Stimulated activated CD4-positive, alpha-beta T cell treated with anti-CD3 and anti-CD28 coated beads, Interleukin-2, amount 100 ng/mL, for 4 hours (primary cell): Measurements from ENCODE around the gene ACTR2.
"Not testable (repeated sequence)": the region's sequence is repeated elsewhere in the genome, so short reads cannot be mapped to it uniquely, and the experiment has no call there.

ENCODE experiments used
- DNase-seq: peaks from one replicate; pipeline ENCODE4 v3.0.0-alpha.2; 2020; ENCODE audit warnings: low read depth

The ACTR2 gene

GRCh38 chr2:65227456-65228262 is at the start of gene ACTR2:
TSS of gene ACTR2 (plus strand) at chr2:65227831. CDS start at chr2:65227910, 79 bp downstream.
- DNase-seq = peak; percentile 91

- DNase-seq = no peak
Measured at GRCh38 chr2:65182570-65182969, 45.1 kb upstream of the ACTR2 start.

DNA sequence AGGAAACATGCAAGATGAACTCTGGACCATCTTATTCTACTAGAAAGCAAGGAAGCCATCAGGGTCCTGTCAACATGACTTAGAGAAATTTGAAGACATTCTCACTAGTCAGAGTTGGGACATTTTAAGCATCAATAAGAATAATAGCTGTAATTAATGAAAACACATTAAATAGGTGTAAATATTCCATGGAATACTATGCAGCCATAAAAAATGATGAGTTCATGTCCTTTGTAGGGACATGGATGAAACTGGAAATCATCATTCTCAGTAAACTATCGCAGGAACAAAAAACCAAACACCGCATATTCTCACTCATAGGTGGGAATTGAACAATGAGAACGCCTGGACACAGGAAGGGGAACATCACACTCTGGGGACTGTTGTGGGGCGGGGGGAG is 44.2 kb upstream of the ACTR2 start:
- not testable (repeated sequence) for DNase-seq

- no peak for DNase-seq
Measured at GRCh38 chr2:65185012-65185411, 42.6 kb upstream of the ACTR2 start.

- DNase-seq = no peak
Measured at GRCh38 chr2:65186093-65186868, 41.4 kb upstream of the ACTR2 start.

DNA sequence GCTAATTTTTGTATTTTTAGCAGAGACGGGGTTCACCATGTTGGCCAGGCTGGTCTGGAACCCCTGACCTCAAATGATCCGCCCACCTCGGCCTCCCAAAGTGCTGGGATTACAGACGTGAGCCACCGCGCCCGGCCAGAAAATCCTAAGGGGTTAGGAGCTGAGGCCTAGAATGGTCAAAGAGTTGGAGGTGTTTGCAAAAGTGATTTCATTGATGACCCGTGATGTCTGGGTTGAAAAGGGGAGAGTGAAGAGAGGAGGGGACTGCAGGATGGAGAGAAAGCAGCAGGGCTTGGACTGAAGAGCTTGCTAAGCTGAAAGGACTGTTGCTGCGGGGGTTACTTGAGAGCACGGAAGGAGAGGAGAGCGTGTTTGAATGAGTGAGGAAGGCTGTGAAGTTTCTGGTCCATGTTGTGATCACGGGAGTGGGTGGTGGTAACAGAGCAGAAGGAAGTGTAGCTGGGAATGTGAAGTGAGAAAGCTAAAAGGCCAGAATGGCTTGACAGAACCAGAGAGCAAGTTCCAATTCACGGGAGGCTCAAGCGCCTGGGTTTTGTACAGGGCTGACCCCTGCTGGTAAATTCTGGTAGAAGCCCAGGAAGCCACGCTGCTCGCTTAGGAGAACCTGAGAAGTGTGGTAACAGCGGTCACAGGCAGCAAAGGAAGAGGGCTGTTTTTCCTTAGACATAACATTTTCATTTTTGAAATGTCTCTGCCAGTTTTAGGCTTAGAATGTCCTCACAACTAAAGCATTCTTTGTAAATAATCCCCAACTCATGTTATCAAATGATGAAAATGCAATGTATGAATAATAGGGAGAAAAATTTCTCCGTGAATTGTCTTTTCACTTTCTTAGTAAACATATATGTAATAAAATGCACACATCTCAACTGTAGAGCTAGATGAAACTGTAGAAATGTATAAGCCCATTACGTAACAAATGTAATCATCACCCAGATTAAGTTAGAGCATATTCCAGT is 40.5 kb upstream of the ACTR2 start:
- DNase-seq = peak; percentile 36

DNA sequence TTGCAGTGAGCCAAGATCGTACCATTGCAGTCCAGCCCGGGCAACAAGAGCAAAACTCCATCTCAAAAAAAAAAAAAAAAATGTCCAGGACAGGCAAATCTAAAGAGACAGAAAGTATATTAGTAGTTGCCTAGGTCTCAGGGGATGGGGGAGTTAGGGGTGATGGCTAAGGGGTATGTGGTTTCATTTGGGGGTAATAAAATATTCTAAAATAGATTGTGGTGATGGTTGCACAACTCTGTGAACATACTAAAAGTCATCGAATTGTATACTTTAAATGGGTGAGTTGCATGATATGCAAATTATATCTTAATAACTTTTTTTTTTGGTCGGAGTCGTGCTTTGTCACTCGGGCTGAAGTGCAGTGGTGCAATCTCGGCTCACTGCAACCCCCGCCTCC is 34.2 kb upstream of the ACTR2 start:
- DNase-seq = no peak

DNA sequence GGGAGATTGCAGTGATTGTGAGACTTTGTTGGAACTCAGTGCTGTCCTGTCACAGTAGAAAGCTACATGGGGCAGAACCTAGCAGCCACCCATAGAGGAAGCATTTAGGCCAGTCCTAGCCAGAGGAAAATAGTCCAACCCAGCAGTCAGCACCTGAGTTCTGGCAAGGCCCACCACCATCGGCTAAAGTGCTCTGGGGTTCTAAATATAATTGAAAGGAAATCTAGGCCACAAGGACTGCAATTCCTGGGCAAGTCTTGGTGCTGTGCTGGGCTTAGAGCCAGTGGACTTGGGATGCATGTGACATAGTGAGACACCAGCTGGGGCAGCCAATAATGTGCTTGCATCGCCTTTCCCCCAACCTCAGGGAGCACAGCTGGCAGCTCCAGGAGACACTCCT is 28.9 kb upstream of the ACTR2 start:
- no peak for DNase-seq

DNA sequence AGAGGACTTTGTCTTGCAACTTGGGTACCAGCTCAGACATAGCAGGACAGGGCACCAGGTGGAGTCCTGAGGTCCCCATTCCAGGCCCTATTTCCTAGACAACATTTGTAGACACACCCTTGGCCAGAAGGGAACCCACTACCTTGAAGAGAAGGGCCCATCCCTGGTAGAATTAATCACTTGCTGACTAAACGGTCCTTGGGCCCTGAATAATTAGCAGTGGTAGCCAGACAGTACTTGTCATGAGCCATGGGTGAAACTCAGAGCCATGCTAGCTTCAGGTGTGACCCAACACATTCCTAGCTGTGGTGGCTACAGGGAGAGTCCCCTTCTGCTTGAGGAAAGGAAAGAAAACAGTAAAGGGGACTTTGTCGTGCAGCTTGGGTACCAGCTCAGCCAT is 28.5 kb upstream of the ACTR2 start:
- DNase-seq = no peak

- DNase-seq = no peak
Measured at GRCh38 chr2:65199891-65200290, 27.7 kb upstream of the ACTR2 start.

DNA sequence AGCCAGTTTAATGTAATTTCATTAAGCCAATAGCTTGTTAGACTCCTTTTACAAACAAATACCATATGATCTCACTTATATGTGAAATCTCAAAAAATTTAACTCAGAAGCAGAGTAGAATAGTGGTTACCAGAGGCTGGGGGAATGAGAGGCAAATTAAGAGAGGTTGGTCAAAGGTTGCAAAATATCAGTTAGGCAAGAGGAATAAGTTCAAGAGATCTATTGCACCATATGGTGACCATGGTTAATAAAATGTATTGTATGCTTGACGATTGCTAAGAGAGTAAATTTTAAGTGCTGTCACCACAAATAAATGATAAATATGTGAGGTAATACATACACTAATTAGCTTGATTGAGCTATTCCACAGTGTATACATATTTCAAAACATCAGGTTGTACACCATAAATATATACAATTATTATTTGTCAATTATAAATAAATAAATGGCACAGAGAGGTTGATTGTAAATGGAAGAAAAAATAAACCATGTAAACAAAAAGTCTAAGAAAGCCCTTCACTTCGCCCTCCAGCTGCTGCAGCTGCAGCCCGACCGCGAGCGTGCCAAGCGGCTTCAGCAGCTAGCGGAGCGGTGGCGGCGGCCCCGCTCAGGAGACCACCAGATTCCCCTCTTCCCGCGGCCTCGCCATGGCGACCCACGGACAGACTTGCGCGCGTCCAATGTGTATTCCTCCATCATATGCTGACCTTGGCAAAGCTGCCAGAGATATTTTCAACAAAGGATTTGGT is 23.0 kb upstream of the ACTR2 start:
- DNase-seq = no peak

GRCh38 chr2:65212115-65212514 is 15.5 kb upstream of the ACTR2 start:
- DNase-seq = no peak

- no peak for DNase-seq
Measured at GRCh38 chr2:65212619-65213018, 15.0 kb upstream of the ACTR2 start.

DNA sequence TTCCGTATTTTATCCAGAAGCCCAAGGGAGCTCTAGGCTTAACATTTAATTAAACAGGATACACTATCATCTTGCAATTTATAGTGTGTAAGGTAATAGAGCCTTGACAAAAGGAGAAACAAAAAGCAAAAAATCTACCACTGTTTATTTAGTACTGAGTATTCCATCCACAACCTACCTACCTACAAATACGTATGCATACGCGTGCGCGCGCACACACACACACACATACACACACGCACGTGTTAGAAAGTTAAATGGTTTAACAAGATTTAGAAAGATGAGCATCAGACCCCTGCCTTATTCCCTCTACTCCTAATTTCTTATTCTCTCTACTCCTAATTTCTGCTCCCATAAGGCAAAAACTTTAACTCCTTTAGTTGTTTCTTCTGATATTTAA is 14.6 kb upstream of the ACTR2 start:
- DNase-seq = no peak

GRCh38 chr2:65214361-65214760 is 13.3 kb upstream of the ACTR2 start:
- DNase-seq = no peak

DNA sequence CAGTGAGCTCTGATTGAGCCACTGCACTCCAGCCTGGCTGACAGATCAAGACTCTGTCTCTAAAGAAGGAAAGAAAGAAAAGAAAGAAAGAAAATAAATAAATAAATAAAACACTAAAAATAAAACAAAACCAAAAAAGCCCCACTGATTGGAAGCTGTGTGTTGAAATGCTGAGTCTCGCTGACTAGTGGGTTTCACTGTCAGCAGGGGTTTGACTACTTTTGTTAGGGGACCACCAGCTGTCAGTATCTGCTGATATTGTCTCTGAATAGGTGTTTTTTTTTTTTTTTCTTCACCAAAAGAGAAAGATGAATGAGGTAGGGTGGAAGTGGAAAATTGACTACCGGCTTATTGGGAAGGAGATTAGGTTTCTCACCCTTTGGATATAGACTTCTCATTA is 12.8 kb upstream of the ACTR2 start:
- no peak for DNase-seq

DNA sequence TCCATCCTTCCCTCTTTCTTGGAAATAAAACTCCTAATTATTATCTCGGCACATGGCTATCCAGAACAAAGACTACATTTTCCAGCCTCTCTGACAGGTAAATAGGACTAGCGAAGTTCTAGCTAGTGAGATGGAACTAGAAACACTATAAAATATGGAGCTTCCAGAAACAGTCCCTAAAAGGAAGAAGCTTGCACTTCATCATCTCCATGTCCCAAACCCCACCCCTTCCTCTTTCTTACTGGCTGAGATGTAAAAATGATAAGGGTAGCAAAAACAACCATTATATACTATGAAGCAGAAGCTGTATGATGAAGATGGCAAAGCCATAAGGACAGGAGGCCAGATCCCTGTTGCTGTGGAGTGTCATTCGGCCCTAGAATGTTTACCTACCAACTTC is 11.7 kb upstream of the ACTR2 start:
- DNase-seq = no peak

- no peak for DNase-seq
Measured at GRCh38 chr2:65220432-65221131, 7.0 kb upstream of the ACTR2 start.

GRCh38 chr2:65221275-65221674 is 6.4 kb upstream of the ACTR2 start:
- not testable (repeated sequence) for DNase-seq

DNA sequence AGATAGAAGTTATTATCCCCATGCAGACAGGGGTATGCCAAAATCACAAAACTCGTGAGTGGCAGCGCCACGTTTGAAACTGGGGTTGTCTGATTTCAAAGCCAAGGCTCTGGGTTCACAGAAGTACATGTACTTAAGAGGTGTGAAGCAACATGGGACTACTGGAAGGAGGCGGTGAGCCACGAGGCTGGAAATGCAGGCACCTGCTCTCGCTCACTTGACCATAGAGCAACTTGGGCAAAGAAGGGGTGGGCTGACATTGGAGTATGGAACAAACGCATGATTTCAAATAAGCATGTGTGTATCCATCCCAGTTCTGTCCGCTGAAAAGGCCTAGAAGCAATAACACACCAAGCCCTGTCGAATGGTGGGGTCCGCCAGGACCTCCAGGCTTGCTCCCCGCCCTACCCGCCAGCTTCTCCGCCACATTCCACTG is 593 bp upstream of the ACTR2 start:
- DNase-seq = no peak

DNA sequence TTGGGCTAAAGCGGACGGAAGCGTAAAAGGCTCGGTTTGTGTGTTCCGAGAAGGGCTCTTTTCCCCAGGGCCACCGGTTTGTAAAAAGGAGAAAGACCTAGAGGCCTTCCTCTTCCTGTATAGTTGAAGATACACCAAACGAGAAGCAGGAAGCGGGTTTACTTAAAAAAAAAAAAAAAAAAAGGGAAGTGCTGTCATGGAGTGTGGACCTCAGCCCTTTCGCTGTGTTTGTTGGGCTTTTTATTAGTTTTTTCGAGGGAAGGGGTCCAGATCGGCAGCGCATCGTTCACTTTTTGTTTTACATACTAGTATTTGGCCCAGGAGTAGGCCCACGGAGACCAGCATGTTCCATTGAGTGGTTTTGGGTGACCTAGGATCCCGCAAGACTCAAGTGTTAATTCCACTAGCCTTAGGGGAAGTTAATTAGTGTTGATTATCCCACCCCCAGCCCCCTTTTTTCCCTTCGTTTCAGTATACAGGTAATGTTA is 676 bp downstream of the ACTR2 start:
- DNase-seq = no peak
